ENCODE measurements around the gene RXRA. TPM values are rescaled to one million over a fixed set of nuclear protein-coding genes. Genes with fewer than 3 reads are reported as not detected.

The RXRA gene
- total RNA-seq, 1 donor from 2014 or later = 85.7 TPM

DNA sequence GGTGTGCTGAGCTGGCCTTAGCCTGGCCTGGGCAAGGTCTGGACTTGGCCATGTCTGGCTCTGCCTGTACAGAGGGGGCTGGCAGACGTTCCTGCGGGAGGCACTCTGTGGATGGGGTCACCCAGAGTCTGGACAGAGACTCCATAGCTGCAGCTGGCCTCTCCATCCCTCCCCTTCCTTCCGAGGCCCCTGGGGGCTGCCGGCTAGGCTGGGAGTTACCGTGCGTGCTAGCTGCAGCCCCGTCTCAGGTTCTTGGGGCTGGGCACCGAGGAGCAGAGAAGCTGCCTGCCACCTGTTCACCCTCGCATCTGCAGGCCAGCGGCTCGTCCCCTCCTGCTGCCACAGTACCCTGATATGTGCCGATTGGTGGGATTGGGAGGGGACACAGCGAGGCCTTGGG lies 63.4 kb downstream of the RXRA start:
- intact Hi-C loops (cut with DNase I) = no loop called here
- H3K36me3 ChIP-seq = peaks cover 8% of the 10 kb centered on the region
- no peaks in the 10 kb centered on the region for H3K9me3 ChIP-seq
- H3K4me3 ChIP-seq = no peak overlapping the region
- TF ChIP-seq, protein P1, sequence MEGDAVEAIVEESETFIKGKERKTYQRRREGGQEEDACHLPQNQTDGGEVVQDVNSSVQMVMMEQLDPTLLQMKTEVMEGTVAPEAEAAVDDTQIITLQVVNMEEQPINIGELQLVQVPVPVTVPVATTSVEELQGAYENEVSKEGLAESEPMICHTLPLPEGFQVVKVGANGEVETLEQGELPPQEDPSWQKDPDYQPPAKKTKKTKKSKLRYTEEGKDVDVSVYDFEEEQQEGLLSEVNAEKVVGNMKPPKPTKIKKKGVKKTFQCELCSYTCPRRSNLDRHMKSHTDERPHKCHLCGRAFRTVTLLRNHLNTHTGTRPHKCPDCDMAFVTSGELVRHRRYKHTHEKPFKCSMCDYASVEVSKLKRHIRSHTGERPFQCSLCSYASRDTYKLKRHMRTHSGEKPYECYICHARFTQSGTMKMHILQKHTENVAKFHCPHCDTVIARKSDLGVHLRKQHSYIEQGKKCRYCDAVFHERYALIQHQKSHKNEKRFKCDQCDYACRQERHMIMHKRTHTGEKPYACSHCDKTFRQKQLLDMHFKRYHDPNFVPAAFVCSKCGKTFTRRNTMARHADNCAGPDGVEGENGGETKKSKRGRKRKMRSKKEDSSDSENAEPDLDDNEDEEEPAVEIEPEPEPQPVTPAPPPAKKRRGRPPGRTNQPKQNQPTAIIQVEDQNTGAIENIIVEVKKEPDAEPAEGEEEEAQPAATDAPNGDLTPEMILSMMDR (IDR thresholded peaks at IDR 0.05) = no peak
- H3K27me3 ChIP-seq (ENCODE audit: low read depth) = no peaks in the 10 kb centered on the region
- ATAC-seq = no peak
- no peak for DNase-seq
- peaks cover 81% of the 10 kb centered on the region for H3K4me1 ChIP-seq
- no peak overlapping the region for H3K27ac ChIP-seq

DNA sequence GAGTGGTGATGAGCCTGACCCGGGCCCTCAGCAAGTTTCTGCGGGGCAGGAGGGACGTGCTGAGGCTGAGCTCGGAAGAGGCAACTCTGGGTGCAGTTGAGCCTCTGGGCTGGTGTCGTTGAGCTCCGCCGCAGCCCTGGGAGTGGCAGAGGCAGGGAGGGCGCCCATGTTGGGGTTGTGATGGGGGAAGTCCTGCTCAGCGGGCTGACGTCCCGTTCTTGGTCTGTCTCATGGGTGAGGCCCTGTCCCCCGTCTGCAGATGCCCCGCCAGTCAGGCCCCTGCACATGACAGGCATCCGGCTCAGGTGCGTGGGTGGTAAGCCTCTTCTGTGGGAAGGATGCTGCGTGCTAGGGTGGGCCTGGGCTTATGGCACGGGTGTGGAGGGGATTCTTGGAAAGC lies 64.3 kb downstream of the RXRA start:
- Histone ChIP-seq H3K4me1 (peaks cover 81% of the 10 kb centered on the region), H3K36me3 (peaks cover 8% of the 10 kb centered on the region), H3K9me3 (no peaks in the 10 kb centered on the region), H3K27ac (peak overlapping the region; percentile 60), H3K4me3 (no peak overlapping the region), H3K27me3 (ENCODE audit: low read depth) (no peaks in the 10 kb centered on the region)
- DNase-seq (no peak), ATAC-seq (peak in 1 of 2 donors; percentile 5)
- TF ChIP-seq, protein P1 (IDR thresholded peaks at IDR 0.05) = no peak
- intact Hi-C loops (cut with DNase I) = no loop called here

DNA sequence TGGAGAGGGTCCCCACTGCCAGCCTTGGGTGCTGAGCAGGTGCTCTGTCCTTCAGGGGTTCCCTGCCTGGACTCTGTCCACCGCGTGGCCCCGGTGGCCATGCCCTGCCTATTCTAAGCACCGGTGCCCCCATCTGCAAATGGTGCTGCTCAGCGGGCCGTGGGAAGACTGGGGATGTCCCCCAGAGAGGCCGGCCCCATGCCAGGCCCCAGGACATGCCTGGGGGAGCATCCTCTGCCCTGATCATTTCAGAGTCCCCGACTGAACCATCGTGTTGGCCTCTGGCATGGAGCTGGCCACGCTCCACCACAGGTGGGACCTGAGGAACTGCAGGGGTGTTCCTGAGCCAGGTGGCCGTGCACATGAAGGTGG lies 64.7 kb downstream of the RXRA start:
- Histone ChIP-seq H3K4me1 (peaks cover 81% of the 10 kb centered on the region), H3K27me3 (ENCODE audit: low read depth) (no peaks in the 10 kb centered on the region), H3K9me3 (no peaks in the 10 kb centered on the region), H3K4me3 (peak overlapping the region; percentile 7), H3K36me3 (peaks cover 8% of the 10 kb centered on the region), H3K27ac (peak overlapping the region; percentile 60)
- TF ChIP-seq, protein P1 (IDR thresholded peaks at IDR 0.05) = no peak
- ATAC-seq = no peak
- intact Hi-C loops (cut with DNase I) = no loop called here
- DNase-seq = no peak

- H3K27ac ChIP-seq = peak overlapping the region; percentile 60
- H3K36me3 ChIP-seq = peaks cover 8% of the 10 kb centered on the region
- H3K4me3 ChIP-seq = peak overlapping the region; percentile 7
Measured at GRCh38 chr9:134391319-134392231, 65.3 kb downstream of the RXRA start.

GRCh38 chr9:134392900-134393299 lies 66.6 kb downstream of the RXRA start:
- Histone ChIP-seq H3K9me3 (no peaks in the 10 kb centered on the region), H3K4me1 (peaks cover 81% of the 10 kb centered on the region), H3K36me3 (peaks cover 8% of the 10 kb centered on the region), H3K27ac (no peak overlapping the region), H3K27me3 (ENCODE audit: low read depth) (no peaks in the 10 kb centered on the region), H3K4me3 (no peak overlapping the region)
- intact Hi-C loops (cut with DNase I) = no loop called here
- TF ChIP-seq, protein P1 (IDR thresholded peaks at IDR 0.05) = no peak
- no peak for ATAC-seq
- no peak for DNase-seq

More at GRCh38 chr9:134391319-134392231, 65.3 kb downstream of the RXRA start:
- intact Hi-C loops (cut with DNase I) = no loop called here
- DNase-seq (no peak), ATAC-seq (peak in 1 of 2 donors; percentile 3)
- TF ChIP-seq, protein P1 (IDR thresholded peaks at IDR 0.05) = no peak
- peaks cover 81% of the 10 kb centered on the region for H3K4me1 ChIP-seq
- H3K27me3 ChIP-seq (ENCODE audit: low read depth) = no peaks in the 10 kb centered on the region
- H3K9me3 ChIP-seq = no peaks in the 10 kb centered on the region

All from lower lobe of right lung (tissue), 2 donors.